ENCODE results near the gene RIPK3.

The RIPK3 gene

DNA sequence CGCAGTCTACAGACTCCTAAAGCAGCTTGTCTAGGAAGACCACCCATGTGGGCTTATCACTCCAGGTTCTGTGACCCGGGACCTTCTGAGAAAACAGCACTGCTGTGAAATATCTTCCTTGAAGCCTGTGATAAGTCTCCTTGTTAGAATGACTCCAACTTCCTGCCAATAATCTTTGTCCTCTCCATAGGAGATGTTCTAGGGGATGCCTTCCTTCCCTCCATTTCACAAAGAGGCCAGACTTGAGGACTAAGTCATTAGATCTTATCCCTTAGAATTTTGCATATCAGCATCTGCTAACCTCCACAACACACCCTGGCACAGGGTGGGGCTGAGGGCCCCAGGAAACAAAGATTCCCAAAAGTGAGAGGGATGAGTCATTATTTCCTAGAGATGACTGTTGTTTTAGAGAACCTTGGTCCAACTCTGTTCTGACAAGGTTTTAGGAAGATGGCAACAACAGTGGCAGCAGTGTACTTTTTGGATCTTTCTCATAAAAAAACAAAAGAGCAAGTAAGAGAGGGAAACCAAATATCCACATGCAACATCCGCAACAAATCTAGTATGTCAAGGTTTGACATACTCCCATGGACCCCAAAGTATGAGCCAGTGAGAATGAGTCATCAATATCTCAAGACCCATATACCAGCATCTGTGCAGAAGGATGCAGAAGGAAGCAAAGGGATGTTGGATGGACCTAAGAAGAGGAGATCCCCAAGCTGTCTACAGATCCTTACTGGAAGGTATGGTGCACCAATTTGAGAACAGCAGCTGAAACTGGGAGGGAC, 22.5 kb downstream of the RIPK3 start:
- no peak for DNase-seq

GRCh38 chr14:24316597-24316950, 23.2 kb downstream of the RIPK3 start:
- DNase-seq = no peak

- DNase-seq = no peak
These were observed 23.8 kb downstream of the RIPK3 start for GRCh38 chr14:24315807-24316596.

DNA sequence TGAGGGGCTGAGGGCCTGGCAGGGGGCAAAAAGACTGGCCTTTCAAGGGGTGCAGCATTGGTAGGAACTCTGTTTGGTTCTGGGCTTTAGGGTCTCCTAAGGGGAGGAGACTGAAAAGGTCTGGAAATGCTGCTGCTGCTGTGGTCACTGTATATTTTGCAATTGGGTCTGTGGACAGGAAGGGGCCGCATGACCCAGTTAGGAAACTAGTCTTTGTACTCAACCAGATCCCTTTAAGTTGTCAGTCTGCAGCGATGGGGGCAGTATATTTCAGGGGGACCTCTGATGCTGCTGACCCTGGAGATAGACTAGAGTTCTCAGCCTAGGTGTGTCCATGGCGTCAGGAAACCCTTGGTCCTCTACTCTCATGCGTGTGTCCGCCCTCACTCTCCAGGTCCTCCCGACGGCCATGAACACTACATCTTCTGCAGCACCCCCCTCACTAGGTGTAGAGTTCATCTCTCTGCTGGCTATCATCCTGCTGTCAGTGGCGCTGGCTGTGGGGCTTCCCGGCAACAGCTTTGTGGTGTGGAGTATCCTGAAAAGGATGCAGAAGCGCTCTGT, 24.5 kb downstream of the RIPK3 start:
- no peak for DNase-seq

DNA sequence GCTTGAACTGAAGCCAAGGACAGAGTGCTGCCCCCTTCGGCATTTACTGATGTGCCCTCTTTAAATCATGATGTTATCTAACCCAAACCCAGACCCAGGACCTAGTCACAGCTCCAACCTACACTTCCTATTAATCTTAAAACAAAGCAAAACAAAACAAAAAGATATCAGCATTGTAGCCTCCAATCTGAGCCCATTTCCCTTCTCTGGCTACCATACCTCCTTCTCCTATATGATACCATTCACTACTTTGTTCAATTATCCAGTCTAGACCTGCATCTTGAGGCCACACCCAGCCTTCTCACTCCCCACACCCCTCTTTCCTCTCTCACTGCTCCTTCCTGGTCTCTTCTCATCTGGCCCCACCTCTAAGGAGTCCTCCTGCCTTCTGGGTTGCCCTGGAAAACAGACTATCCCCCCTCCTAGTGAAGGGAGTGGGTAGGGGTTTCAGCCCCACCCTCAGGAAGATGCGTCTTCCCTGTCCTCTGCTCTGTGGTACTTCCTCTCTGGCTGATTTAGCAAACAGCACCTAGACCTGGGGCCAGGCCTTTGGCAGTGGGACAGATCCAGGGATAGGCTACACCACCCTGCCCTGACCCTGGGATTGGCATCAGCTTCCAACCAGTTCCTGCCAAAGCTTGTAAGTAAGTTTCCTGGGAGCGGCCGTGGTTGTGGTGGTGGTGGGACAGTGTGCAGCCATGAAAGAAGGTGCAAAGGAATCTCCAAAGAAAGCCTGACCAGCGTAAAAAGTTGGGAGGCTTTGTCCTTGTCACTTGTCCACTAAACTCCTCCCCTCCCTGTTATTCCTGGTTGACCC, 25.2 kb downstream of the RIPK3 start:
- no peak for DNase-seq

- DNase-seq = no peak
These were observed 25.9 kb downstream of the RIPK3 start for GRCh38 chr14:24313913-24314312.

DNA sequence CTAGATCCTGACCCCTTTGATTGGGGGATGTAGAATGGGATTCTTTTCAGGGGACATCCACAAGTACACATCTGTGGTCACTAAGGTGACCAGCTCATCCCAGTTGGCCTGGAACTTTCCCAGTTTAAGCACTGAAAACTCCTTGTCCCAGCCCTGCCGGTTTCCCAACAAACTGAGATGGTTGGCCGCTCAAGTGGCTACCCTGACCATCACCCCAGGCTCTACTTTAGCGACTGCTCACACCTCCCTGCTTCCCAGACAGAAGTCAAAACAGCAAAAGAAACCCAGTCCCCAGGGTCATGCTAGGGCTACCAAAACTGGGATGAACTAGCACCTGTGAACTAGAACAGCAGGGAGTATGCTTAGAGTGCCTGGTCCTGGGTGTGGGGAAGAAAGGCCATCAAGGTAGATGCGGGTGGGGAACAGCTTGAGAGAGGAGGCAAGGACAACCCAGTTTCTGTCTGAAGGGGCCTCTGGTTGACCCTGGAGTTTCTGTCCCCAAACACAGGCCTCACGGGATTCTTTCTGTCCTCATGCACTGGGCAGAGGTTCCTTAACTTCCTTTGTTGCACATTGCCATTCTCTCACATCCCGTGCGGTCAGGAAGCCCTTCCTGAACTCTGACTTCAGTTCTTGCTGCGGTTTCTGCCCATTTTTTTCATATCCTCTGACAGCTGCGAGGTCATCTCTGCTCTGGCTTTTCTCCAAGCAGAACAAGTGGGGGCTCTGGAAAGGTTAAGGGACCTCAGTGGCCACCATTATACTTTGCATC, 26.9 kb downstream of the RIPK3 start:
- DNase-seq = no peak

DNA sequence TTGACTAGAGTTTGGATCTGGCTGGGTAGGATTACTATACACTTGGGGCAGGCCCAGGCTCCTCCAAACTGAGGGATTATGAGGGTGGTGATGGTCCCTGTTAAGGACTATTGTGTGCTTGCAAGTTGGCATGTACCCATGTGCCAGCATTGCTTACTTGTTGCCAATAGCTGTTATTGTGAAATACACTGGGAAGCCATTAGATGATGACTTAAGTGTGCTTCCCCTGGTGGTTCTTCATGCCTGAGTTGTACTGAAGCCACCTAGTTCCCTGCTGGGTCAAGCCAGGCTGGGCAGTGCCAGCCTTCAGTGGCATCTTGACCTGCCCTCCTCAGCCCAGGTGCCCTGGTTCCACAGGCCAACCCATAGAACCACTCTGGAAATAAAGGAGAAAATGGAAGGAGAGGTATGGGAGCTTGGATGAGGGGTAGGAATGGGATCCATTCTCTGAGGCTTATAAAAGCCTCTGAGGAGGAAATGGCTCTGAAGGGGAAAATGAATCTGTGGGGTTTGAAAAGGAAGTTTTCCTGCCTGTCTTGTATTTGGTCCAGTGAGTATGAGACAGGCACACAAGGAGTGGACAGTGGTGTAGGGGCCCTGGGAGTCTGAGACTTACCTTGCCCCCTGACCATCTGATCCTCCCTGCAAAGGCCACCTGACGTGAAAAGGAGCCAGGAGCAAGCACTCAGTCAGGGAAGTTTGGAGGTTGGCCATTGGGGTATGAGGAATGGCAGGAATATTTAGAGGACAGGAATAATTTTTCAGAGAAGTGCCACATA, 27.8 kb downstream of the RIPK3 start:
- no peak for DNase-seq

DNA sequence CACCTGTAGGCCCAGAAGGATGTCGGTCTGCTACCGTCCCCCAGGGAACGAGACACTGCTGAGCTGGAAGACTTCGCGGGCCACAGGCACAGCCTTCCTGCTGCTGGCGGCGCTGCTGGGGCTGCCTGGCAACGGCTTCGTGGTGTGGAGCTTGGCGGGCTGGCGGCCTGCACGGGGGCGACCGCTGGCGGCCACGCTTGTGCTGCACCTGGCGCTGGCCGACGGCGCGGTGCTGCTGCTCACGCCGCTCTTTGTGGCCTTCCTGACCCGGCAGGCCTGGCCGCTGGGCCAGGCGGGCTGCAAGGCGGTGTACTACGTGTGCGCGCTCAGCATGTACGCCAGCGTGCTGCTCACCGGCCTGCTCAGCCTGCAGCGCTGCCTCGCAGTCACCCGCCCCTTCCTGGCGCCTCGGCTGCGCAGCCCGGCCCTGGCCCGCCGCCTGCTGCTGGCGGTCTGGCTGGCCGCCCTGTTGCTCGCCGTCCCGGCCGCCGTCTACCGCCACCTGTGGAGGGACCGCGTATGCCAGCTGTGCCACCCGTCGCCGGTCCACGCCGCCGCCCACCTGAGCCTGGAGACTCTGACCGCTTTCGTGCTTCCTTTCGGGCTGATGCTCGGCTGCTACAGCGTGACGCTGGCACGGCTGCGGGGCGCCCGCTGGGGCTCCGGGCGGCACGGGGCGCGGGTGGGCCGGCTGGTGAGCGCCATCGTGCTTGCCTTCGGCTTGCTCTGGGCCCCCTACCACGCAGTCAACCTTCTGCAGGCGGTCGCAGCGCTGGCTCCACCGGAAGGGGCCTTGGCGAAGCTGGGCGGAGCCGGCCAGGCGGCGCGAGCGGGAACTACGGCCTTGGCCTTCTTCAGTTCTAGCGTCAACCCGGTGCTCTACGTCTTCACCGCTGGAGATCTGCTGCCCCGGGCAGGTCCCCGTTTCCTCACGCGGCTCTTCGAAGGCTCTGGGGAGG, 28.9 kb downstream of the RIPK3 start, which contains the start of gene LTB4R:
LTB4R (plus strand) TSS at position 857 of the 959 bp plus-strand sequence. CDS start 4,150 bp downstream, outside the sequence.
- DNase-seq = peak in 3 of 4 experiments; percentile 31 to 59 (median 53)

- no peak for DNase-seq
These were observed 29.5 kb downstream of the RIPK3 start for GRCh38 chr14:24310265-24310645.

DNA sequence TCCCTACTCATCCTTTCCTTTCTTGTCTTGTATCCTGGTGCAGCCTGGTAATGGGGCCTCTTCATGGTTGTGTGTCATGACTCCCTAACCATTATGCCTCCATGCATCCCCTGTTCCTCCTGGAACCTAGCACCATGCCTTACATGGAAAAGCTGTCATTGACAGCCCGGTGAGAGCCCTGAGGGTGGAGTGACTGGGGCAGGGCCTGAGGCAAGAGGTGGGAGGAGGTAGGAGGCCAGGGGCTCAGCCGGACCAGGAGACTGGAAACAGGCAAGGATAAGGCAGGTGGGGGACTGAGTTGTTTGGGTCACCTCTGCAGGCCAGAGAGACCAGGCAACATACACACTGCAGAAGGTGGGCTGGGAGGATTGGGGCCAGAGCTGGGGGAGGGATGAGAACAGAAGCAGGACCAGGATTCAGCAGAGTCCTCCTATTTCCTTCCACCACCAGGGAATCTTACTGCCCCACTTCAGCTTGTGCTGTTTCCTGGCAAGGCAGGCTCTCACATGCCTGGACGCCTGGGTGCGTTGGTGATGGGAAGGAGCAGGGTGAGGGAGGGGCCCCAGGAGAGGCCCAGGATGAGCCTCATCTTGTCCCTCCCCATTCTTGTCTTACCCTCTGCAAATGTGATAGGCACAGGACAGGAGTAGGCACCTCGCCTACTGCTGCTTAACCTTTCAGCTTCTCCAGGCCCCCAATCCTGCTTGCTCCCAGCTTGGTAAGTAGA, 30.1 kb downstream of the RIPK3 start, which contains the start of gene LTB4R2:
LTB4R2 (plus strand) TSS at position 603 of the 727 bp plus-strand sequence. CDS start 525 bp downstream, outside the sequence.
- no peak for DNase-seq

GRCh38 chr14:24308342-24309124, 31.3 kb downstream of the RIPK3 start:
- no peak for DNase-seq

- peak; percentile 30 to 40 (median 34) for DNase-seq
These were observed 32.0 kb downstream of the RIPK3 start, which contains the start of gene CIDEB for GRCh38 chr14:24307575-24308341. Gene CIDEB (minus strand): TSS chr14:24307977. CDS start chr14:24307858, 119 bp downstream.

DNA sequence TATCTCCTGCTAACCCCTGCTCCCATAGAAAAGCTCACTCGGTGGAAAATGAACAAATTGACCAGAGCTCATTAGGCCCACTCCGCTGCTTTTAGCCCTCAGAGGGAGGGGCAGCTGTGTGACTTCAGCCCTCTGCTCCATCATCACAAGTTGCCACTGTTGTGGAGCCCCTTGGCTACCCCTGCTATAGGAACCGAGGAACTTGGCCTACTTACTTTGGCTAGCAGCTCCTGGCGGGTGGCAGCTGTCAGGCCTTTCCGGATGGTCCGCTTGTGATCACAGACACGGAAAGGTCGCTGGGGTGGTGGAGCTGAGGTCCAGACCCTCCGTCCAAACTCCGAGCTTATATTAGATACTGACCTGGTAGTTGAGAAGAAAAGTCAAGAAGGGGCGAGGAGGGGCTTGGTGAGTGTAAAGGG, 32.6 kb downstream of the RIPK3 start:
- no peak for DNase-seq

GRCh38 chr14:24304019-24304387, 35.8 kb downstream of the RIPK3 start:
- no peak for DNase-seq

DNA sequence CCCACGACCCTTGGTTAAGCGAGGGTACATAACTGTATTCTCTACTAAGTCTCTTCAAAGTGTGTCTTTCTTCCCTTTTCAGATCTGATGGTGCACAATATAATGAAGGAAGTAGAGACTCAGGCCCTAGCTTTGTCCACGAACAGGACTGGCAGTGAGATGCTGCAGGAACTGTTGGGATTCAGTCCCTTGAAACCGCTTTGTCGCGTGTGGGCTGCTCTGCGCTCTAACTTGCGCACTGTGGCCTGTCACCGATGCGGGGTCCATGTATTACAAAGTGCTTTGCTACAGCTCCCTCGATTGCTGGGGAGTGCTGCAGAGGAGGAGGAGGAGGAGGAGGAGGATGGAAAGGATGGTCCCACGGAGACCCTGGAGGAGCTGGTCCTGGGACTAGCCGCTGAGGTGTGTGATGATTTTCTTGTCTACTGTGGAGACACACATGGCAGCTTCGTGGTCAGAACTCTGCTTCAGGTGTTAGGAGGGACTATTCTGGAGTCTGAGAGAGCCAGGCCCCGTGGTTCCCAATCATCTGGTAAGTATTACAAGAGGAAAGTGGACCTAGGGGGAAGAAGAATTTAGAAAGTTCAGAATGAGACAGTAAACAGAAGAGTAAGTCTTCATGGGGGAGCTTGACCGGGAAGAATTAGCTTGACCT, 39.3 kb downstream of the RIPK3 start:
- no peak for DNase-seq

Data from activated CD4-positive, CD25-positive, alpha-beta regulatory T cell (primary cell).